ENCODE results near the gene SELENBP1.
A peak's percentile ranks its signal among the peaks of the same experiment; 100 is the strongest.
"Not testable (repeated sequence)": the region's sequence is repeated elsewhere in the genome, so short reads cannot be mapped to it uniquely, and the experiment has no call there.

Gene SELENBP1

GRCh38 chr1:151373196-151373595 is 691 bp upstream of the SELENBP1 start:
- no peak for DNase-seq

- peak; percentile 60 for DNase-seq
Measured at GRCh38 chr1:151371370-151372057, 991 bp downstream of the SELENBP1 start.

DNA sequence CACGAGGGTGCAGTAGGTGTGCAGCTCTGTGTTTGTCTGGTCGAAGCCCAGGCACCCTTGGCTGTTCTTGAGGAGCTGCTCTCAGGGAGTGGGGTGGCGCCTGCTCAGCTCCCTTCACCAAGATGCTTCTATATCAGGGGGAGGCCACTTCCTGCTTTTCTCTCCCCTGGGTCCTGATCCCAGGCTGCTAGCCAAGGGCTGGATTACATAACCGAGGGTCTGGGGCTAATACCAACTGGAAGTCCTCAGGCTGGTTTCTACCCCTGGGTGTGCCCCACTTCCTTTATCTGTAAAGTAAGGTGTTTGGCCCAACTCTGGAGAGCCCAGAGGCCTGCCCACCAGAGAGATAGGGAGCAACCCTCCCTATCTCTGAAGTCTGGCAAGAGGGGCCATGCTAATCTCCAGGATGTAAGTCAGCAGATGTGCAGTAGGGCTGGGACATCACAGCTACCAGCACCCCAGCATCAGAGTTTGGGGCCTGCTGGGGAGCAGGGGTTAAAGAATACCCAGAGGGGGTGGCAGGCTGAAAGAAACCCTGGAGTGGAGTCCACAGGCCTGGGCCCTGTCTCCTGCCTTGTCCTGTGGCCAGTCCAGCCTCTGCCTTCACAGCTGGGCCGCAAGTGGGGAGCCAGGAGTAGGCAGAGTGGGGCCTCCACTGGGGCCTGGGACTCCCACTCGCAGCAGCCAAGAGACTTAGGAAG is 2.1 kb downstream of the SELENBP1 start:
- no peak for DNase-seq

DNA sequence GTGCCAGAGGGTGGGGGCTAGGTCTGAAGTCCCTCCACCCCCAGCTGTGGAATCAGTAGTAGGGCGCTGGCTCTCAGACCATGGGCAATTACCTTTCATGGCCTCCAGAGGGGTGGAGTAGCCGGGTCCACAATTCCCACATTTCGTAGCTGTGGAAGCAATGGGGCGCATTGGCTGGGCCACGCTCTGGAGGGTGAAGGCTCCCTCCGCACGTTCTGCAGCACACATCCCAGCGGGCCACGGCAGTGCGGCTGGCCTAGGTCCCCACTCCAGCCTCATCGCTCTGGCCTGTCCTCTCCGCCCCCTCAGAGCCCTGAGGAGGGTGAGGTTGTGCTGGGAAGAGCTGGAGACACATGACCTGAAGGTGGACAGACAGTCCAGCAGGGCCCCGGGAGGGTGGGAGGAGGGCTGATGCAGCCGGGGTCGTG is 2.9 kb downstream of the SELENBP1 start:
- DNase-seq = no peak

DNA sequence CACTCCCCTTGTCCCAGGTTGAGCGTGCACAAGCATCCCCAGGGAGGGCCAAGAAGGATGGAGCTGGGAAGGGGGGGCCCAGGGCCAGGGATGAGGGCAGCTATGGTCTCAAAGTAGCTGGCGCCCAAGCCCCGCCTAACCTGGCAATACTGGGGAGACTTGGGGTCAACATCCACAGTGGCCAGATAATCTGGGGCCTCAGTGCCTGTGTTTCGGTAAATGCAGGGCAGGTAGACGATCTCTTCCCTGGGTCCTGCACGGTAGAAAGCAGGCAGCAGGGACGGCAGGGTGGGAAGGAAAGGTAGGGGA is 3.2 kb downstream of the SELENBP1 start:
- DNase-seq = no peak

DNA sequence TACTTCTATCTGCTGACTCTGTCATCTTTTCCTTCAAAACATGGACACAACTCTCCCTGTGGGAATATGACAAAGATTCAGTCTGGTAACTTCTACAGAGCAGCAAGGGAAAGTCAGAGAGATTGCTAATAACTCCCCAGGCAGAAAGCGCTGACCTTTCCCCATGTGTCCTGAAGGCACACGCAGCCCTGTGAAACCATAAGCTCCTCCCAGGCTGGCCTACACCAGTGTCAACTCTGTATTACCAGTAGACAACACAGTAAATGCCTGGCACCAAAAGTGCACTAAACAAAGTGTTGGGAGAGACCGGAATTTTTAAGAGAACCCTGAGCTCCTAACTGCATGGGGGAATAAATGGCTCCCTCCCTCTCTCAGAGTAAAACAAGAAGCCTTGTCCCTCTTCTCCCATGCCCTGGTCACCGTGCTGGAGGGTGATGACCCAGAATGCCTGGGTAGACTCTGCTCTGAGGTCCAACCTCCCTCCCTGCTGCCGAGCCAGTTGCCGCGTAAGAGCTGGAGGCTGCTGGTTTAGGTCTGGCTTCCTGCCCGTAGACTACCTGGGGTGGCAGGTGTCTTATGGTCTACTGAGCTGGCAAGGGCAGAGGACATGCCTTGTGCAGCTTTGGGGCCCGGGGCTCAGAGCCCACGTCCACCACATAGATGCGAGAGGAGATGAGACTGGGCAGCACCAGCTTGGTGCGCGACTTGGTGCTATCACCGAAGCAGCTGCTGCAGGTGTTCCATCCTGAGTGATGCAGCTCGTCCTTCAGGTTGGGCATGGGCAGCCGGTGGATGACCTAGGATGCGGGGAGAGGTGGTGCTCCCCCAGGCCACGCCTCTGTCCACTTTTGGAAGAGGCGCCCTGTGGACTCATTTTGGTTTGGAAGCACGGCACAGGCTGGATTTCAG is 3.9 kb downstream of the SELENBP1 start:
- peak; percentile 66 for DNase-seq

DNA sequence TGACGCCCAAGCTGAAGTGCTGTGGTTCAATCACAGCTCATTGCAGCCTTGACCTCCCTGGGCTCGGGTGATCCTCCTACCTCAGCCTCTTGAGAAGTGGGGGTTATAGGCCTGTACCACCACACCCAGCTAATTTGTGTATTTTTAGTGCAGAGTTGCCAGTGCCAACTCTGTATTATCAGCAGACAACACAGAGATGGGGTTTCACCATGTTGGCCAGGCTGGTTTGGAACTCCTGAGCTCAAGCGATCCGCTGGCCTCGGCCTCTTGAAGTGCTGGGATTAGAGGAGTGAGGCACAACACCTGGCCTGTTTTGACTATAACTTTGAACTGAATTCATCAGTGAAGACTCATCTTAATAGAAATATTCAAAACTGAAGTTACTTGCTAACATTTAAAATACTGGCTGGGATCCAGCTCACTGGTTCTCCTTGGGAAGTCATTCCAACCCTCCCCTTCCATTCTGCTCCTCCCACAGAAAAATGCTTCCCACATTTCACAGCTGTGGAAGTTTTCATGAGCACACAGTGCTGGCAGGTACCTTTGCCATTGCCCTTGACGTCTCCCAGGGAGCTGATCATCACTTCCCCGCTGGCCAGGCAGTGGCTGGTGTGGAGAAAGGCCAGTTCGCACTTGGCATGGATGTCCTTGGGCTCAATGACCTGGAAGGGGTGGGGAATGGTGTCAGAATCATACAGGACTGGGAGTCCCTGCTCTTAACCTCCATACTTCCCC is 4.7 kb downstream of the SELENBP1 start:
- no peak for DNase-seq

GRCh38 chr1:151364996-151365395 is 7.5 kb downstream of the SELENBP1 start:
- DNase-seq = no peak

DNA sequence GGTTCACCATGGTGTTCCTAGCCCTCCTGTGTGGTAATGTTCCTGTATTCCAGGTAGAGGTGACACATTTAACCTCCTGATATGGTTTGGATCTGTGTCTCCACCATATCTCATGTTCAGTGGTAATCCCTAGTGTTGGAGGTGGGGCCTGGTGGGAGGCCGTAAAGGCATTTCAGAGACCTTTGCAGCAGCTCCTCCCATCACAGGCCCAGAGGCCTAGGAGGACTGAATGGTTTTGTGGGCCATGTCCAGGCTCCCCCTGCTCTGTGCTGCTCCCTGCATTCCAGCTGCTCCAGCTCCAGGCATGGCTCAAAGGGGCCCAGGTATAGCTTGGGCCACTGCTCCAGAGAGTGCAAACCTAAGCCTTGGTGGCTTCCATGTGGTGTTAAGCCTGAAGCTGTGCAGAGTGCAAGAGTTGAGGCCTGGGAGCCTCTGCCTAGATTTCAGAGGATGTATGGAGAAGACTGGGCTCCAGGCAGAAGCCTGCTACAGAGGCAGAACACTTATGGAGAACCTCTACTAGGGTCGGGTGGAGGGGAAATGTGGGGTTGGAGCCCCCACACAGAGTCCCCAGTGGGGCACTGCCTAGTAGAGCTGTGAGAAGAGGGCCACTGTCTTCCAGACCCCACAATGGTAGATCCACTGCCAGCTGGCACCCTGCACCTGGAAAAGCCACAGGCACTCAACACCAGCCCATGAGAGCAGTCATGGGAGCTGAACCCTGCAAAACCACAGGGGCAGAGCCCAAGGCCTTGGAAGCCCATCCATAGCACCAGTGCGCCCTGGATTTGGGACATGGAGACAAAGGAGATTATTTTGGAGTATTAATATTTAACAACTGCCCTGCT is 10.0 kb downstream of the SELENBP1 start:
- DNase-seq = no peak

DNA sequence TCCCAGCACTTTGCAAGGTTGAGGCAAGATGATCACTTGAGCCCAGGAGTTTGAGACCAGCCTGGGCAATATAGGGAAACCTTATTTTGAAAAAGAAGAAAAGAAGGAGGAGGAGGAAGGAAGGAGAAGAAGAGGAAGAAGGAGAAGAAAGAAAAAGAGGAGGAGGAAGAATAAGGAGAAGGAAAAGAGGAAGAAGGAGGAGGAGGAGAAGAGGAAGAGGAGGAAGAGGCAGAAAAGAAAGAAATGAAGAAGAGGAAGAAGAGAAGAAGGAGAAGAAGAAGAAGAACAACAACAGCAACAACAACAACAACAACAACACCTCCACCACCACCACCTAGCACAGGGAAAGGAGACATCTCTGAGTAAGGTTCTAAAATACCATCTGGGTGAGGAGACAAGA is 10.6 kb downstream of the SELENBP1 start:
- no peak for DNase-seq

- DNase-seq = no peak
Measured at GRCh38 chr1:151356696-151357095, 15.8 kb downstream of the SELENBP1 start.

DNA sequence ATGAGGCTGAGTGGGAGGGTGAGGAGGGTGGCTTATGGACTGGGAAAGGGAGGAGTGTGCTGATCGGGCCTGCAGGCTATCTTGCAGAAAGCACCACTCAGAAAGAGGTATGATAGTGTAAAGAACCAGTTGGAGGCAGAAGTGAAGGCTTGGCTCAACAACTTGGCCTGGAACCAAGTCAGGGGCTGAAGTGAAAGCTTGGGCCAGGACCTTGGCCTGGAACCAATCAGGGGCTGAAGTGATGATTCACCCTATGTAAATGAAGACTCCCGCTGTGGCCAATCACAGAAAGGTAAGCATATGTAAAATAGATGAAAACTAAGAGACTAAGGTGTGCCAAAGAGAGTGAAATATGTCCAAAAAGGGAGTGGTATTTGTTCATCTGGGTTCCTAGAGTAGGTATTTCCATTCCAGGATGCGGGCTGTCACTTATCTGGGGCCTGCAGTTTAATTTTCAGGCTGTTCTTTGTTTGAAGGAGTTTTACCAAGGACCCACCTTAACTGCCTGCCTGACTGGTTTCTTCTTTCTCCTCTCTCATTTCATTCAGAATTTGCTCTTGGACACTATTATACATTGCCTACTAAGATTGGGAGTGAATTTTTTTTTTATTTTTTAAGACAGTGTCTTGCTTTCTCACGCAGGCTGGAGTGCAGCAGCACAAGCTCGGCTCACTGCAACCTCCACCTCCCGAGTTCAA is 20.3 kb downstream of the SELENBP1 start:
- no peak for DNase-seq

GRCh38 chr1:151350323-151350722 is 22.2 kb downstream of the SELENBP1 start:
- not testable (repeated sequence) for DNase-seq

DNA sequence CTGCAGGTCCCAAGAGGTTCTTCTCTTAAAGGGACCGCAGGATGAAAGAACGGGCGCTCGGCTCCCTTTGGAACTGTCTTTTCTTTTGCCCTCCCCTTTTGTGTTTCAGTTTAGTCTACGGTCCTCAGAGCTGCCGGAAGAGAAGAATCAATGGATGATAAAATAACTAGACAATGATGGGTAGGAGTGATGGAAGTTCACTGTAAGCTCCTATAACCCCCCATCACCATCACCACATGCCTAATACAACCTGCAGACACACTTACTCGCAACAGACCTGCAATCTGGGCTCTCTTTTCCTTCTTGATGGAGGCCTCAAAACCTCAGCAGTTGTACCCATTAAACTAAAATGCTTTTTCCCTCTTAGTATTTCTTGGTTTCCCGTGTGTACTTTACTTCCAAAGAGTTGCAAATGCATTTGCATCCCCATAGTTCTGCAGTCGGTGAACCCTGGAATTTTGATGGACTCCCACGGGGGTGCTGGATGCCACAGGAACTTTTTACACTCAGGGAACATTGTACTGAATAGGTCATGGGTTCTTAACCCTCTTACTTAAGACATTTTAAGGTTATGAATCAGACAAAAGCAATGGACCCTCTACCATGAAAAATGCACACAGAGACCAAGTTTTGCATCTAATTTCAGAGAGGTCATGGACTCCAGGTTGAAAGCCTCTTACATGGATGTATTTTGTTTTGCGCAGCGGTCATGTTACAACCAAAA is 24.8 kb downstream of the SELENBP1 start:
- DNase-seq = no peak

DNA sequence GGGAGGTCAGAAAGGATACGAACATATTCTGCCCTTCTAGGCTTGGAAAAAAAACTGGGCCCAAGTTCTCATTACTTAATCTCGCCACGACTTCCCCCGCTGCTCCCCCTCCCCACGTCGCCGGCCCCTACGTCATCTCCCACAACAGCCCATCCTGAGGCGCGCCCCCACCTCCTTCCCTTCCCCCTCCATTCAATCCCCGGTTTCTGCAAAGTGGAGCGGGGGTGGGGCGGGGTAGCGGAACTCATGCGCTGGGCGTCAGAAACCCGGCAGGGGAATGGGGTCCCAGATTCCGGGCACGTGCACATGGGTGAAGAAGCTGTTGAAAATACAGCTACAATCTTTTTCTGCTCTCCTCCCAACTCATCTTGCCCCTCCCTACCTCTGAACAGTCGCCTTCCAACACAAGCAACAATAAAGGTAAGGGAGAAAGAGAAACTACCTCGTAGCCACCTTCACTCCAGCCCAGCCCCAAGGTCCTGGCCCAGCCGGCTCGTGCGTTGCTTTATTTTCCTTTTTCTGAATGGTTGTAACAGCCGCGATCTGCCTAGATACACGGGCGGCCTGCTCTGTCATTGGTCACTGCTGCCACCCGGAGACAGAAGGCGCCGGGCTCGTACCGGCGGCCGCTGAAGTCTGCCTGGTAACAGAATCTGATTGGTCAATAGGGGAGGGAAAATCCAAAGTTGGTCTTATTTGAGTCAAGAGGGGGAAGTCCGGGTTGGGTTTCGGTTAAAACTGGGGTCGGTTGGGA is 25.6 kb downstream of the SELENBP1 start, which contains the start of gene RFX5:
RFX5 (minus strand) TSS at position 484 of the 754 bp plus-strand sequence. CDS start 932 bp downstream, outside the sequence.
- DNase-seq = peak; percentile 95

DNA sequence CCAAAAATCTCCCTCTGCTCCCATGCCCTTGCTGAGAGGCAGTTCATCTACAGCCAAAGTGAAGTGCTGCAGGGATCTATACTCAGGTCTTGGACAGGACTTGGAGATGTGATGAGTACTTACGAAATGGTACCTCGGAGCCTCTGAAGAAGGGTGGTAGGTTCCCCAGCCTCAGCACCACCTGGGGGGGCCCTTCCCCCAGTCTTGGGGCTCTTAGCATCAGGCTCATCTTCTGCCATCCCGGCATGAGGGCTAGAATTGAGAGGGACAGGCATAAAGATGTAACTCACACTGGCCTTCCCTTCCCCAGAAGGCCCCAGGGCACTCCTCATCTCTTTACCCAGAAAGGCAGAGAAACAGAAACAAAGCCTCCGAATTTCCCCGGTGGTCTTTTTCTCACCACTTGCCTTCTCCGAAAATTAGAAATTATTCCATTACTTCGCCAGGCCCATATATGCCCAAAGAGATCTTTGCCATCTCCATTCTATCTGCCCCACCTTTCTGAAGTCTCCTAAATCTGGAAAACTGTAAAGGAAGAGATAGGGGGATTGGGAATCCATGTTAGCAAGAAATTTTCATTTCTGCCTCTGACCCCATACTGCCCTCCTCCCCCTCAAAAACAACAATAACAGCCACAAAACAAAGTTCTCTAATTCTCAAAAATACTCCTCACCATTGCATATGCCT is 26.3 kb downstream of the SELENBP1 start:
- DNase-seq = no peak

DNA sequence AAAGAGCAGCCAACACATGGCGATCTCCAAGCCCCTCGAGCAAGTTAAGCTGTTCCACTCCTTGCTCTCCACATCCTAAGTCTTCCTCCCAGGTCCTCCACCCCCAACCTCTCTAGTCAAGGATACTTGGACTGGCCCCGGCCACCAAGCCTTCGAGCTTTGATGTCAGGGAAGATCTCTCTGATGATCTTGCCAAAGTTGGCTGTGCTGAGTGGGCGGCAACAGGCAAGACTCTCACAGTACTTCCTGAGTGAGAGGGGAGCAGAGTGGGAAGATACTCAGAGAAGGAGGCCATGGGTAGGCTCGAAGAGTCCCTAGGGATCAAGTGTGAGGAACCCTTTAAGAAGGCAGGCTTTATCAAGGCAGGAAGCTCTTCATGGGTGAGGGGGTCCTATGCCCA is 28.2 kb downstream of the SELENBP1 start:
- DNase-seq = no peak

GRCh38 chr1:151343587-151343986 is 28.9 kb downstream of the SELENBP1 start:
- no peak for DNase-seq

- DNase-seq = no peak
Measured at GRCh38 chr1:151342569-151342968, 29.9 kb downstream of the SELENBP1 start.

Data from NCI-H2029 treated with DMSO at 0.1 percent for 48 hours (cell line).